ENCODE measurements around the gene SLC46A1. TPM values are rescaled to one million over a fixed set of nuclear protein-coding genes. Genes with fewer than 3 reads are reported as not detected.

Gene SLC46A1
- total RNA-seq (2022; extraction: Qiagen RNA extraction; ENCODE audit: low read depth) = 17.4 to 21.2 TPM (median 20.9 TPM) in 5 replicates

DNA sequence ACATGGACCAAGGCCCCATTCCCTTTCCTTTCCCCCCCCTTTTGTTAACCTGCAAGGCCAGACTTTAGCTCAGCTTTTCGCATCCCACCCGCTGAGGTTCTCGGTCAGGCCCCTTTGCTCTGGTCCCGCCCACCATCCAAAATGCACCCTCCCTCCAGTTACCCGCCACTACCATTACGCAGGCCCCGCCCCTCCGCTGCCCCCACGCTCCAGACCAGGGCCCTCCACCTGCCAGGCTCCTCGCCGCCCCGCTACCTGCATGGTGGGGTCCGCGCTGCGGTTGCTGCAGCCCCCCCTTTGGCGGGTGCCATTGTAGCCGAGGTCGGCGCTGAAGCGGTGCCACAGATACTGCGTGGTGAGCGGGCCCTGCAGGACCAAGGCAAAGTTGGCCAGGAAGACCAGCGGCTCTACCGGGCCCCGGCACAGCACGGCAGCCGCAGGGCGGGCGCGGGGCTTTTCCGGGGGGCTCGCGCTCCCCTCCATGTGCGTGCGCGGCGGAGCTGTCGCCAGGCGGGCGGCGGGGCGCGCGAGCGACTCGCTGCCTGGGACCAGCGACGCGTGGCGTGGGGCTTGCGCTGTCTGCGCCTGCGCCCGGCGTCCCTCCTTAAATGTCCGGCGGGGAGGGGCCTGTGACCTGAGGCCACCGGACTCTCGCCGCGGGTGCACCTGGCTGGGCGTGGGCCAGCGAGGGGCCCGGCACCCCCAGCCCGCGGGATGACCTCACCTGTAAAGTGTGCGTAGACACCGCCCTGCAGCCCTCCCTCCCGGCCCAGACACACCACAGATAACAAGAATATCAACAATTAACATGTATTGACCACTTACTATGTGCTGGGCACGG is at the start of gene SLC46A1:
Gene SLC46A1, minus strand, starts transcription at position 581 of the 841 bp plus-strand sequence. Its CDS starts 98 bp downstream, at position 483.

DNA sequence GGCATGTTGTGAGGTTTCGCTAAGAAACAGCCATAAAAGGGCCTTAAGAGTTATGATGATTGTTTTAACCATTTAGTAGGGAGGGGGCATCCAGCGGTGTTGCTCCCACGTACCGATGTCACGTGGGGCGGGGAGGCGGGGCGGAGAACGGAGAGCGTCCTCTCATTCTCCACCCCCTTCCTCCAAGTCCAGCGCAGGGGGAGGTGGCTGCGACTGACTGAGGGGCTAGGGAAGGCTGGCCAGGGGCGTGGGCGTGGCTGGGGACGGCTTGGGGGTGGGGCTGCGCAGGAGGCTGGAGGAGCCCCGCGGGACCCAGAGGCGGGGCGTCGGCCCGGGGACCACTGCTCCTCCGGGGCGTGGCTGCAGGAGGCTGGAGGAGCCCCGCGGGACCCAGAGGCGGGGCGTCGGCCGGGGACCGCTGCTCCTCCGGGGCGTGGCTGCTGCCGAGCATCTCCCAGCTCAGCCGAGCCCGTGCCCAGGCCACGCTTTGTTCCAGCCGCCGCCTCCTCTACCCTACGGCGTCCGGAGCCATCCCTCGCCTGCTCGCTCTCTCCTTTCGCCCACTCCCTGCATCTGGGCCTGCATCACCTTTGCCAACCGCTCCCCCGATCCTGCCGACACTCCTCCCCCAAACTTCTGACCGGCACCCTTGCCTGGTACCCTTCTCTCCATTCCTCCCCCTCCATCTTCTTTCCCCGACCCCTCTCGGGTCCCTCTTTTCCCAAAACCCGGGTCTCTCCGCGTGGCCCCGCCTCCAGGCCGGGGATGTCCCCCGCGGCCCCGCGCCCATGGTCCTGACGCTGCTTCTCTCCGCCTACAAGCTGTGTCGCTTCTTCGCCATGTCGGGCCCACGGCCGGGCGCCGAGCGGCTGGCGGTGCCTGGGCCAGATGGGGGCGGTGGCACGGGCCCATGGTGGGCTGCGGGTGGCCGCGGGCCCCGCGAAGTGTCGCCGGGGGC is 34.5 kb downstream of the SLC46A1 start, which contains the start of gene SARM1:
Gene SARM1, plus strand, starts transcription at position 450 of the 958 bp plus-strand sequence. Its CDS starts 339 bp downstream, at position 789.

DNA sequence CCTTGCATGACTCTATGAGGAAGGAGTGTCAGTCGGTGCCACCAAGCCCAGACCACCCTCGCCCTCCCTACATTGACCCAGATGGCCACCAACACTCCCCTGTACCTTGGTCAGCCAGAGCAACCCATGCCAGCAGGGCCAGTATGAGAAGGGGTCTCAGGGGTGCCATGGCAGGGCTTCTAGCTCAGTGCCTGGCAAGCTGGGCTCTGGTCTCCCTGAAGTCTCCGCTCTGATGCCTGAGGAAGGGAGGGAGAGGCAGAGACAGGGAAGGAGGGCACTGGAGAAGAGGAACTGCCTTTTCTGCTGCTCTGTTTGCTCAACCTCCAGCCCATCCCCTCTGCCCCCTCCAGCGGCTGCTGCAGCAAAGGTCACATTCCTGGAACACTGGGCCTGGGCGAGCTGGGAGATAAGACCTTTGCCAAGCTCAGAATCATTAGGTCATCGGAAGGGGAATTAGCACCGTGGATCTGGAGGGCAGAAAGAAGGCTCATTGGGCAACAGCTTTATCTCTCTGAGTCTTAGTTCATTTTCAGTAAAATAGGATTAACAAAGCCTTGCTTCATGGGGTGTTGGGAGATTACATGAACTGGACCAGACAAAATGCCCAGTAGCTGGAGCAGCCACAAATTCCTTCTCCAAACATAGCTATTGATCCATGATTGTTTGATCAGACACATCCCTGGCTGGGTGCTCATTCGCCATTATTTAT is 35.8 kb downstream of the SLC46A1 start, which contains the start of gene VTN:
Gene VTN, minus strand, starts transcription at position 273 of the 709 bp plus-strand sequence. Its CDS starts 104 bp downstream, at position 169.

DNA sequence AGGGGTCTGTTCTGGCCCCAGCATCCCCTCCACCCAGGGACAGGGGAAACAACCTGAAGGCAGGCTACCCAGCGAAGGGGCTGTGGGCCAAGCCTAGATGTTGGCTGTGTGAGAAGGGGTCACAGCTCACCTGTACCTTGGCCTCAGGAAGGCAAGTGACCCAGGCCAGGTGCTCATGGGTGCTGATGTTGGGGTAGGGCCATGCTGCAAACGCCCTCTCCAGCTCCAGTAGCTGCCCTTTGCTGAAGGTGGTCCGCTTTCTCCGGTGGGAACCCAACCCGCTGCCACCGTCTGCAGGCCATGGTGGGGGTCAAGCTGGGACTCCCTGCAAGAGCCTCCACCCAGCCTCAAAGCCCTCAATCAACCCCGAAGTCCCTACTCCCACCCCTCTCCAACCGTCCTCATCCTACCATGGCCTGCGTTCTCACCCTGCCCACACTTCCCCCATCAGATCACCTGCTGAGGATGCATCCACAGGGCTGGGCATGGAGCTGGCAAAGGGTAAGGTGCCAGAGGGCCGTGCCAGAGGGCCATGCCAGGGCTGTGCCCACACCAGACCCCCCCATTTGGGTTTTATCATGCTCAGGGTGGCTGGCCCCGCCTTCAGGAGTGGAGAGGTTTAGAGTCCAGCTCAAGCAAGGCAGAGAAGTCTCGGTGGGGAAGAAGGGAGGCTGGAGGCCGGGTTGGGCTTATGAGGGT is 41.2 kb downstream of the SLC46A1 start, which contains the start of gene SEBOX:
Gene SEBOX, minus strand, starts transcription at position 535 of the 699 bp plus-strand sequence. Its CDS starts 48 bp downstream, at position 487.

DNA sequence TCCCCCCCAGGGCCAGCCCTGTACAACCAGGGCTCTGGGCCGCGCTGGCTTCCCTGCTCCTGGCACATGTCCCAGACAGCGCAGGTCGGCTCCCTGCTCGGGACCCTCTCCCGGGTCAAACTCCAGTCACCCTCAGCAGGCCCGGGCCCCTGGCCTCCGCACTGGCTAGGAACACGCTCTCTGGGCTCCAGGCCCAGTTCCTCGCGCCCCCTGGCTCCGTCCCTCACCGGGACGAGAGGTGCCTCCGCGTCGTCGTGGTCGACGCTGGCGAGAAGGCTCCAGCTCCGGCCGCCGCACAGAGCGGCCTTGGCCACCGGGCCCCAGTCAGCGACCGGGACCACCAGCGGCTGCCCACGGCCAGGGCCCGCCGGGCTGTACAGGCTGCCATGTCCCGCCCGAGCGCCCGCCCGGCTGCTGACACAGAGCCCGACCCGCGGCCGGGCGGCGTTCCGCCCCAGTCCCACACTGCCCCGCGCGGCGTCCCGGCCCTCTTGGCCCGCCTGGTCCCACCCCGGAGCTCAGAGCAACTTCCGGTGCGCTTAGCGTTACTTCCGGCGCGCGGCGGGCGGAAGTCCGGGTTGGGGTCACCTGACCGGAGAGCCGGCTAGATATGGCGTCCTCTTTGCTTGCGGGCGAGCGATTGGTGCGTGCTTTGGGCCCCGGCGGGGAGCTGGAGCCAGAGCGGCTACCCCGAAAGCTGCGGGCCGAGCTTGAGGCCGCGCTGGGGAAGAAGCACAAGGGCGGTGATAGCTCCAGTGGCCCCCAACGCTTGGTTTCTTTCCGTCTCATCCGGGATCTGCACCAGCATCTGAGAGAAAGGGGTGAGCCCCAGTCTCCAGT is 48.7 kb downstream of the SLC46A1 start, which contains the start of gene POLDIP2:
Gene POLDIP2, minus strand, starts transcription at position 467 of the 840 bp plus-strand sequence. Its CDS starts 79 bp downstream, at position 388.

Other genes with a start within 250 kb of the SLC46A1 start
- 52.9 to 61.6 TPM (median 57.0 TPM) in 5 replicates for gene TMEM97, start 87.0 kb downstream of the SLC46A1 start, total RNA-seq (2022; extraction: Qiagen RNA extraction; ENCODE audit: low read depth)
- gene IFT20, start 70.7 kb downstream of the SLC46A1 start, total RNA-seq (2022; extraction: Qiagen RNA extraction; ENCODE audit: low read depth) = 54.9 to 61.6 TPM (median 58.4 TPM) in 5 replicates
- gene TNFAIP1, start 70.5 kb downstream of the SLC46A1 start, total RNA-seq (2022; extraction: Qiagen RNA extraction; ENCODE audit: low read depth) = 46.6 to 59.1 TPM (median 52.4 TPM) in 5 replicates
- 142 to 171 TPM (median 162 TPM) in 5 replicates for gene POLDIP2, start 48.7 kb downstream of the SLC46A1 start, total RNA-seq (2022; extraction: Qiagen RNA extraction; ENCODE audit: low read depth)
- not detected in 5 replicates for gene SEBOX, start 41.0 kb downstream of the SLC46A1 start, total RNA-seq (2022; extraction: Qiagen RNA extraction; ENCODE audit: low read depth)
- 17.2 to 27.4 TPM (median 19.3 TPM) in 5 replicates for gene VTN, start 35.9 kb downstream of the SLC46A1 start, total RNA-seq (2022; extraction: Qiagen RNA extraction; ENCODE audit: low read depth)
- 5.1 to 6.2 TPM (median 6.0 TPM) in 5 replicates for gene SARM1, start 34.5 kb downstream of the SLC46A1 start, total RNA-seq (2022; extraction: Qiagen RNA extraction; ENCODE audit: low read depth)
- gene SLC13A2, start 67.4 kb upstream of the SLC46A1 start, total RNA-seq (2022; extraction: Qiagen RNA extraction; ENCODE audit: low read depth) = 0.06 to 0.12 TPM (median 0.09 TPM) in 5 replicates
- gene FOXN1, start 100.1 kb upstream of the SLC46A1 start, total RNA-seq (2022; extraction: Qiagen RNA extraction; ENCODE audit: low read depth) = 0.02 to 0.05 TPM (median 0.03 TPM) in 3 of 5 replicates, not detected in the others
- gene UNC119, start 146.4 kb upstream of the SLC46A1 start, total RNA-seq (2022; extraction: Qiagen RNA extraction; ENCODE audit: low read depth) = 26.3 to 34.7 TPM (median 29.9 TPM) in 5 replicates
- 57.3 to 64.3 TPM (median 61.4 TPM) in 5 replicates for gene PIGS, start 165.3 kb upstream of the SLC46A1 start, total RNA-seq (2022; extraction: Qiagen RNA extraction; ENCODE audit: low read depth)
- 1.4 to 2.3 TPM (median 1.8 TPM) in 5 replicates for gene ALDOC, start 170.7 kb upstream of the SLC46A1 start, total RNA-seq (2022; extraction: Qiagen RNA extraction; ENCODE audit: low read depth)
- 77.8 to 88.5 TPM (median 81.4 TPM) in 5 replicates for gene SPAG5, start 192.8 kb upstream of the SLC46A1 start, total RNA-seq (2022; extraction: Qiagen RNA extraction; ENCODE audit: low read depth)
- gene RSKR, start 208.0 kb upstream of the SLC46A1 start, total RNA-seq (2022; extraction: Qiagen RNA extraction; ENCODE audit: low read depth) = 3.8 to 7.0 TPM (median 6.0 TPM) in 5 replicates
- 58.3 to 71.6 TPM (median 70.6 TPM) in 5 replicates for gene BLTP2, start 238.9 kb upstream of the SLC46A1 start, total RNA-seq (2022; extraction: Qiagen RNA extraction; ENCODE audit: low read depth)

Data from A549 treated with DMSO at 1 μM for 4 hours (cell line).